Mesodermal cell (in vitro differentiated cells): ENCODE results near the gene MAFG.
A peak's percentile ranks its signal among the peaks of the same experiment; 100 is the strongest.

ENCODE experiments used
- H3K27ac ChIP-seq: 2 replicates; pipeline ENCODE4 v1.7.0; 2013; ENCODE audit warnings: mild to moderate bottlenecking, low read depth, low read length, moderate library complexity; ENCODE audit not compliant: severe bottlenecking
- H3K36me3 ChIP-seq: 2 replicates; pipeline ENCODE4 v1.7.1; 2013; ENCODE audit warnings: mild to moderate bottlenecking, low read length, moderate library complexity; ENCODE audit not compliant: control insufficient read depth, insufficient read depth
- H3K4me1 ChIP-seq: one replicate; pipeline ENCODE4 v1.7.1; 2013; ENCODE audit warnings: mild to moderate bottlenecking, low read length; ENCODE audit not compliant: insufficient read depth, control insufficient read depth, poor library complexity, severe bottlenecking
- H3K4me3 ChIP-seq: 2 replicates; pipeline ENCODE4 v1.7.0; 2013; ENCODE audit warnings: low read length, control low read depth, mild to moderate bottlenecking; ENCODE audit not compliant: insufficient read depth, poor library complexity, severe bottlenecking; ENCODE audit errors: extremely low read depth
- H3K9me3 ChIP-seq: 2 replicates; pipeline ENCODE4 v1.7.1; 2013; ENCODE audit warnings: mild to moderate bottlenecking, low read length, moderate library complexity; ENCODE audit not compliant: control insufficient read depth
- WGBS, 2 experiments: methylation state at CpG; one replicate each; pipeline ENCODE4 v1.1.5; 2013; ENCODE audit warnings: missing lambda C conversion rate in 2 of 2; ENCODE audit not compliant: insufficient coverage in 2 of 2; 5-methylcytosine and 5-hydroxymethylcytosine counted together

MAFG gene

GRCh38 chr17:81909966-81910839, 17.3 kb downstream of the MAFG start:
- H3K9me3 ChIP-seq, result no peaks in the 10 kb centered on the region
- peak overlapping the region; percentile 65 for H3K4me3 ChIP-seq
- peaks cover 80% of the 10 kb centered on the region for H3K36me3 ChIP-seq
- H3K4me1 ChIP-seq, result peaks cover 3% of the 10 kb centered on the region
- 35 to 42% methylated on average over 15 to 19 of the region's 23 CpGs for WGBS, 2 experiments
- no peak overlapping the region for H3K27ac ChIP-seq

GRCh38 chr17:81909231-81909630, 18.3 kb downstream of the MAFG start:
- Histone ChIP-seq H3K36me3 (peaks cover 77% of the 10 kb centered on the region), H3K9me3 (no peaks in the 10 kb centered on the region), H3K4me3 (no peak overlapping the region), H3K27ac (no peak overlapping the region), H3K4me1 (peaks cover 3% of the 10 kb centered on the region)
- WGBS, 2 experiments, result 95 to 96% methylated on average over 10 to 12 of the region's 12 CpGs

- H3K27ac ChIP-seq, result no peak overlapping the region
- no peaks in the 10 kb centered on the region for H3K9me3 ChIP-seq
- peaks cover 76% of the 10 kb centered on the region for H3K36me3 ChIP-seq
- H3K4me3 ChIP-seq, result no peak overlapping the region
- peaks cover 3% of the 10 kb centered on the region for H3K4me1 ChIP-seq
- WGBS, 2 experiments, result 95 to 97% methylated on average over 11 of the region's 11 CpGs
Observed at GRCh38 chr17:81908793-81909192, 18.7 kb downstream of the MAFG start.

GRCh38 chr17:81907219-81908145, 20.1 kb downstream of the MAFG start:
- peaks cover 63% of the 10 kb centered on the region for H3K36me3 ChIP-seq
- H3K9me3 ChIP-seq, result no peaks in the 10 kb centered on the region
- H3K4me3 ChIP-seq, result no peak overlapping the region
- H3K27ac ChIP-seq, result no peak overlapping the region
- WGBS, 2 experiments, result 92 to 94% methylated on average over 16 to 21 of the region's 26 CpGs
- H3K4me1 ChIP-seq, result peaks cover 3% of the 10 kb centered on the region

GRCh38 chr17:81906476-81907218, 20.9 kb downstream of the MAFG start:
- no peak overlapping the region for H3K4me3 ChIP-seq
- WGBS, 2 experiments, result 89 to 96% methylated on average over 15 of the region's 15 CpGs
- no peak overlapping the region for H3K27ac ChIP-seq
- H3K4me1 ChIP-seq, result peaks cover 3% of the 10 kb centered on the region
- no peaks in the 10 kb centered on the region for H3K9me3 ChIP-seq
- H3K36me3 ChIP-seq, result peaks cover 55% of the 10 kb centered on the region

- no peaks in the 10 kb centered on the region for H3K9me3 ChIP-seq
- no peak overlapping the region for H3K27ac ChIP-seq
- 95 to 99% methylated on average over 9 to 10 of the region's 10 CpGs for WGBS, 2 experiments
- H3K4me1 ChIP-seq, result peaks cover 3% of the 10 kb centered on the region
- no peak overlapping the region for H3K4me3 ChIP-seq
- peaks cover 56% of the 10 kb centered on the region for H3K36me3 ChIP-seq
Observed at GRCh38 chr17:81905993-81906392, 21.5 kb downstream of the MAFG start.

- WGBS, 2 experiments, result 94 to 96% methylated on average over 15 to 16 of the region's 16 CpGs
- H3K9me3 ChIP-seq, result no peaks in the 10 kb centered on the region
- peaks cover 4% of the 10 kb centered on the region for H3K4me1 ChIP-seq
- no peak overlapping the region for H3K27ac ChIP-seq
- peaks cover 61% of the 10 kb centered on the region for H3K36me3 ChIP-seq
- H3K4me3 ChIP-seq, result no peak overlapping the region
Observed at GRCh38 chr17:81905424-81905875, 22.1 kb downstream of the MAFG start.

- peaks cover 68% of the 10 kb centered on the region for H3K36me3 ChIP-seq
- H3K4me1 ChIP-seq, result peaks cover 6% of the 10 kb centered on the region
- H3K9me3 ChIP-seq, result no peaks in the 10 kb centered on the region
- no peak overlapping the region for H3K4me3 ChIP-seq
- H3K27ac ChIP-seq, result no peak overlapping the region
- WGBS, 2 experiments, result 96 to 97% methylated on average over 24 to 26 of the region's 28 CpGs
Observed at GRCh38 chr17:81904600-81905423, 22.7 kb downstream of the MAFG start.

- Histone ChIP-seq H3K4me1 (peaks cover 5% of the 10 kb centered on the region), H3K36me3 (peaks cover 67% of the 10 kb centered on the region), H3K4me3 (no peak overlapping the region), H3K27ac (no peak overlapping the region), H3K9me3 (no peaks in the 10 kb centered on the region)
- 94 to 96% methylated on average over 23 of the region's 24 CpGs for WGBS, 2 experiments
Observed at GRCh38 chr17:81903896-81904599, 23.5 kb downstream of the MAFG start.
